Mucosa of descending colon (tissue), 3 donors: Measurements from ENCODE around the gene HMGXB3. TPM values are rescaled to one million over a fixed set of nuclear protein-coding genes. Genes with fewer than 3 reads are reported as not detected.
"Not testable (repeated sequence)": the region's sequence is repeated elsewhere in the genome, so short reads cannot be mapped to it uniquely, and the experiment has no call there.

ENCODE experiments used
- ATAC-seq: fragments of 200-7000 bp; cut with Tn5 transposase; one replicate; pipeline ENCODE4 v1.9.1; 2020; ENCODE audit warnings: mild to moderate bottlenecking, moderate library complexity
- DNase-seq, 3 donors: peaks; one replicate each; pipeline ENCODE4 v3.0.0-alpha.2; 2020
- H3K36me3 ChIP-seq: fragments of 200-600 bp; one replicate; pipeline ENCODE4 v1.8.0; 2021; ENCODE audit warnings: low read depth, mild to moderate bottlenecking
- H3K4me1 ChIP-seq: fragments of 200-600 bp; one replicate; pipeline ENCODE4 v1.8.0; 2021; ENCODE audit warnings: low read depth, mild to moderate bottlenecking
- H3K4me3 ChIP-seq: fragments of 200-600 bp; one replicate; pipeline ENCODE4 v1.8.0; 2021; ENCODE audit warnings: mild to moderate bottlenecking
- H3K9me3 ChIP-seq: fragments of 200-600 bp; one replicate; pipeline ENCODE4 v1.8.0; 2021; ENCODE audit warnings: mild to moderate bottlenecking
- CTCF ChIP-seq: fragments of 200-600 bp; IDR thresholded peaks from one replicate; pipeline ENCODE4 v1.8.0; 2022; ENCODE audit warnings: antibody characterized with exemption, mild to moderate bottlenecking
- intact Hi-C, 2 donors: fragments of 100-400 bp; cut with DNase I in 1 of 2; cut with micrococcal nuclease in 1 of 2; formaldehyde crosslinking; loops; one replicate each; pipeline versions ENCODE4 v1.11.0 to v1.11.1; 2022; cut with DNase I, micrococcal nuclease
- total RNA-seq, 3 donors: library from RNA; stranded (reverse); fragmentation: NEBNext Ultra II Directional in 2 of 3; extraction: Animal tissue kit (Norgen Biotek cat#: 25700) in 2 of 3; gene quantifications; one replicate each; pipeline versions ENCODE4 v1.2.1 to v1.2.4, GENCODE V29; 2021 to 2023
- donor health status: DM: no; HTN: no; CAD: no; lungs with moderate emphysema.
- donor health status: DM: no; HTN: no; CAD: no.
- donor health status: DM: no; HTN: yes; CAD: no.

HMGXB3 gene
- total RNA-seq, 3 donors from 2014 or later: 25.7 to 37.5 (median 31.2) TPM

GRCh38 chr5:150043657-150044328 lies 43.3 kb downstream of the HMGXB3 start:
- H3K4me1 ChIP-seq: peaks cover 12% of the 10 kb centered on the region
- H3K36me3 ChIP-seq: peaks cover 12% of the 10 kb centered on the region
- DNase-seq: peak in 2 of 3 donors; percentile 62 to 72
- H3K4me3 ChIP-seq: no peak overlapping the region
- peak; percentile 97 for ATAC-seq
- H3K9me3 ChIP-seq: no peaks in the 10 kb centered on the region
- no peak for TF ChIP-seq CTCF
- intact Hi-C loops: no loop called here

- intact Hi-C loops: no loop called here
- H3K4me1 ChIP-seq: peaks cover 12% of the 10 kb centered on the region
- TF ChIP-seq CTCF: no peak
- ATAC-seq (peak; percentile 36), DNase-seq (peak in 1 of 3 donors; percentile 25)
- peaks cover 17% of the 10 kb centered on the region for H3K36me3 ChIP-seq
- H3K4me3 ChIP-seq: no peak overlapping the region
- no peaks in the 10 kb centered on the region for H3K9me3 ChIP-seq
Observed at GRCh38 chr5:150044329-150044681, 43.8 kb downstream of the HMGXB3 start.

GRCh38 chr5:150044712-150045111 lies 44.2 kb downstream of the HMGXB3 start:
- H3K36me3 ChIP-seq: peaks cover 17% of the 10 kb centered on the region
- no peaks in the 10 kb centered on the region for H3K9me3 ChIP-seq
- TF ChIP-seq CTCF: no peak
- intact Hi-C loops: no loop called here
- ATAC-seq: no peak
- no peak for DNase-seq
- H3K4me3 ChIP-seq: no peak overlapping the region
- peaks cover 12% of the 10 kb centered on the region for H3K4me1 ChIP-seq

GRCh38 chr5:150045549-150045948 lies 45.0 kb downstream of the HMGXB3 start:
- intact Hi-C loops: no loop called here
- Histone ChIP-seq H3K9me3 (no peaks in the 10 kb centered on the region), H3K4me1 (peaks cover 12% of the 10 kb centered on the region), H3K4me3 (no peak overlapping the region), H3K36me3 (peaks cover 17% of the 10 kb centered on the region)
- DNase-seq (no peak), ATAC-seq (no peak)
- TF ChIP-seq CTCF: no peak

- intact Hi-C loops: no loop called here
- ATAC-seq (no peak), DNase-seq (no peak)
- H3K4me3 ChIP-seq: no peak overlapping the region
- peaks cover 12% of the 10 kb centered on the region for H3K4me1 ChIP-seq
- peaks cover 17% of the 10 kb centered on the region for H3K36me3 ChIP-seq
- no peak for TF ChIP-seq CTCF
- no peaks in the 10 kb centered on the region for H3K9me3 ChIP-seq
Observed at GRCh38 chr5:150046031-150046430, 45.5 kb downstream of the HMGXB3 start.

- not testable (repeated sequence) for DNase-seq
Observed at GRCh38 chr5:150050172-150050811, 49.8 kb downstream of the HMGXB3 start.

More at GRCh38 chr5:150050172-150050811, 49.8 kb downstream of the HMGXB3 start:
- H3K4me1 ChIP-seq, H3K9me3 ChIP-seq, H3K4me3 ChIP-seq, intact Hi-C loops: not testable (repeated sequence)
- H3K36me3 ChIP-seq: peaks cover 25% of the 10 kb centered on the region
- peak; percentile 17 for ATAC-seq
